H9 (cell line): Measurements from ENCODE around the gene IAH1. TPM values are rescaled to one million over a fixed set of nuclear protein-coding genes. Genes with fewer than 3 reads are reported as not detected.

Experiments used
- DNase-seq: peaks from one replicate; pipeline ENCODE4 v3.0.0-alpha.2; 2017
- H2AFZ ChIP-seq: one replicate; pipeline ENCODE4 v1.6.1; 2013; ENCODE audit warnings: mild to moderate bottlenecking, low read length, control low read depth, moderate library complexity
- H2AK5ac ChIP-seq: 2 replicates; pipeline ENCODE4 v1.6.1; 2013; ENCODE audit warnings: low read length, control low read depth, mixed read lengths; ENCODE audit not compliant: insufficient read length
- H2BK120ac ChIP-seq: one replicate; pipeline ENCODE4 v1.6.1; 2013; ENCODE audit warnings: low read depth, mild to moderate bottlenecking, low read length, control low read depth, inconsistent platforms; ENCODE audit not compliant: poor library complexity, severe bottlenecking
- H2BK12ac ChIP-seq: 2 replicates; pipeline ENCODE4 v1.6.1; 2013; ENCODE audit warnings: low read length, control low read depth, mixed read lengths, low read depth; ENCODE audit not compliant: insufficient read length
- H2BK15ac ChIP-seq: 2 replicates; pipeline ENCODE4 v1.6.1; 2013; ENCODE audit warnings: low read depth, low read length, control low read depth
- H2BK20ac ChIP-seq: one replicate; pipeline ENCODE4 v1.6.1; 2013; ENCODE audit warnings: low read depth, mild to moderate bottlenecking, low read length, control low read depth, inconsistent platforms; ENCODE audit not compliant: poor library complexity, severe bottlenecking
- H2BK5ac ChIP-seq: 2 replicates; pipeline ENCODE4 v1.6.1; 2013; ENCODE audit warnings: low read length, control low read depth, mixed read lengths; ENCODE audit not compliant: insufficient read length
- H3K14ac ChIP-seq: 2 replicates; pipeline ENCODE4 v1.6.1; 2013; ENCODE audit warnings: low read length, control low read depth; ENCODE audit not compliant: insufficient read depth
- H3K18ac ChIP-seq: 2 replicates; pipeline ENCODE4 v1.6.1; 2013; ENCODE audit warnings: low read depth, mild to moderate bottlenecking, mixed read lengths, low read length, control low read depth; ENCODE audit not compliant: insufficient read length
- H3K23ac ChIP-seq: 2 replicates; pipeline ENCODE4 v1.6.1; 2013; ENCODE audit warnings: low read length, control low read depth, mixed read lengths, low read depth; ENCODE audit not compliant: insufficient read length
- H3K23me2 ChIP-seq: 2 replicates; pipeline ENCODE4 v1.6.1; 2013; ENCODE audit warnings: low read depth, mild to moderate bottlenecking, mixed read lengths, low read length, control low read depth; ENCODE audit not compliant: insufficient read length, poor library complexity, severe bottlenecking
- H3K27ac ChIP-seq: 2 replicates; pipeline ENCODE4 v1.5.1; 2013; ENCODE audit warnings: low read length, control low read depth, mixed read lengths, low read depth; ENCODE audit not compliant: insufficient read length
- H3K27me3 ChIP-seq: 2 replicates; pipeline ENCODE4 v1.6.1; 2013; ENCODE audit warnings: low read length, control low read depth, inconsistent platforms; ENCODE audit not compliant: insufficient read depth
- H3K4ac ChIP-seq: 2 replicates; pipeline ENCODE4 v1.6.1; 2013; ENCODE audit warnings: low read depth, mild to moderate bottlenecking, control low read depth, inconsistent platforms, low read length, moderate library complexity
- H3K4me1 ChIP-seq: 2 replicates; pipeline ENCODE4 v1.6.1; 2013; ENCODE audit warnings: low read length, control low read depth, inconsistent platforms; ENCODE audit not compliant: insufficient read depth
- H3K4me2 ChIP-seq: 2 replicates; pipeline ENCODE4 v1.6.1; 2013; ENCODE audit warnings: low read length, control low read depth, mixed read lengths; ENCODE audit not compliant: insufficient read length, insufficient read depth
- H3K56ac ChIP-seq: 2 replicates; pipeline ENCODE4 v1.6.1; 2013; ENCODE audit warnings: low read depth, mild to moderate bottlenecking, mixed read lengths, low read length, control low read depth; ENCODE audit not compliant: insufficient read length
- H3K79me1 ChIP-seq: 2 replicates; pipeline ENCODE4 v1.6.1; 2013; ENCODE audit warnings: low read depth, mild to moderate bottlenecking, moderate library complexity, low read length, control low read depth, inconsistent platforms; ENCODE audit not compliant: insufficient read depth, poor library complexity, severe bottlenecking
- H3K79me2 ChIP-seq: 2 replicates; pipeline ENCODE4 v1.6.1; 2013; ENCODE audit warnings: low read length, control low read depth, inconsistent platforms; ENCODE audit not compliant: insufficient read depth
- H3K9ac ChIP-seq: 2 replicates; pipeline ENCODE4 v1.6.1; 2013; ENCODE audit warnings: low read length, control low read depth, mixed read lengths; ENCODE audit not compliant: insufficient read length; ENCODE audit errors: extremely low read depth
- H3K9me3 ChIP-seq: one replicate; pipeline ENCODE4 v1.6.1; 2013; ENCODE audit warnings: low read depth, low read length, inconsistent platforms; ENCODE audit not compliant: control insufficient read depth
- H3T11ph ChIP-seq: one replicate; pipeline ENCODE4 v1.6.1; 2013; ENCODE audit warnings: mild to moderate bottlenecking, low read length, control low read depth, inconsistent platforms
- H4K20me1 ChIP-seq: one replicate; pipeline ENCODE4 v1.6.1; 2013; ENCODE audit not compliant: control insufficient read depth, insufficient read length, insufficient read depth
- H4K5ac ChIP-seq: 2 replicates; pipeline ENCODE4 v1.6.1; 2013; ENCODE audit warnings: low read depth, mild to moderate bottlenecking, mixed read lengths, low read length, control low read depth; ENCODE audit not compliant: insufficient read length
- H4K8ac ChIP-seq: replicated peaks from 2 replicates; pipeline ENCODE4 v1.6.1; 2013; ENCODE audit warnings: low read length, control low read depth, mixed read lengths, low read depth; ENCODE audit not compliant: insufficient read length
- H4K91ac ChIP-seq: 2 replicates; pipeline ENCODE4 v1.6.1; 2013; ENCODE audit warnings: low read depth, mild to moderate bottlenecking, moderate library complexity, mixed read lengths, low read length, control low read depth; ENCODE audit not compliant: insufficient read length
- H3K27ac Mint-ChIP-seq, 3 experiments: 2 replicates in 2 of 3; 3 replicates in 1 of 3; pipeline ENCODE4 v1.8.0; 2020 to 2021; ENCODE audit warnings: mixed read lengths in 3 of 3, mild to moderate bottlenecking in 1 of 3, moderate library complexity in 1 of 3
- H3K27me3 Mint-ChIP-seq: 2 replicates; pipeline ENCODE4 v1.8.0; 2021; ENCODE audit warnings: low read depth, mild to moderate bottlenecking, moderate library complexity, mixed read lengths
- H3K36me3 Mint-ChIP-seq, 3 experiments: 2 replicates in 2 of 3; 3 replicates in 1 of 3; pipeline ENCODE4 v1.8.0; 2020 to 2021; ENCODE audit warnings: low read depth in 3 of 3, mixed read lengths in 3 of 3; ENCODE audit not compliant: insufficient read depth in 1 of 3
- H3K4me1 Mint-ChIP-seq, 2 experiments: 2 replicates each; pipeline ENCODE4 v1.8.0; 2020; ENCODE audit warnings: mixed read lengths in 2 of 2
- H3K4me3 Mint-ChIP-seq, 2 experiments: 2 replicates in 1 of 2; 3 replicates in 1 of 2; pipeline ENCODE4 v1.8.0; 2020 to 2021; ENCODE audit warnings: mild to moderate bottlenecking in 2 of 2, mixed read lengths in 2 of 2, moderate library complexity in 1 of 2
- H3K9me3 Mint-ChIP-seq, 2 experiments: 2 replicates in 1 of 2; 3 replicates in 1 of 2; pipeline ENCODE4 v1.8.0; 2020; ENCODE audit warnings: mild to moderate bottlenecking in 2 of 2, mixed read lengths in 2 of 2, moderate library complexity in 1 of 2
- CTCF ChIP-seq: fragments of 200-600 bp; sonication (generic); conservative IDR thresholded peaks from 3 replicates; pipeline ENCODE4 v1.8.0; 2021; ENCODE audit warnings: antibody characterized with exemption, mild to moderate bottlenecking
- WGBS: extraction: QIAGEN DNeasy Blood & Tissue Kit; methylation state at CpG from one replicate; pipeline ENCODE4 v1.1.7; 2013; ENCODE audit warnings: missing lambda C conversion rate, low lambda C conversion rate, mixed read lengths; ENCODE audit not compliant: insufficient read length; ENCODE audit errors: extremely low coverage; 5-methylcytosine and 5-hydroxymethylcytosine counted together
- total RNA-seq: library from RNA; stranded (reverse); gene quantifications from 2 replicates; pipeline ENCODE4 v1.2.1, GENCODE V29; 2021

IAH1 gene
- total RNA-seq, 1 experiment from 2014 or later, result 25.6 TPM

GRCh38 chr2:9463698-9464034 is 10.7 kb upstream of the IAH1 start:
- no peak overlapping the region for H2BK15ac ChIP-seq
- no peak overlapping the region for H3T11ph ChIP-seq
- H3K4me1 ChIP-seq, result no peaks in the 10 kb centered on the region
- no peaks in the 10 kb centered on the region for H3K27me3 ChIP-seq
- H3K56ac ChIP-seq, result no peak overlapping the region
- H3K18ac ChIP-seq, result no peak overlapping the region
- no peak overlapping the region for H2BK5ac ChIP-seq
- H4K20me1 ChIP-seq, result no peaks in the 10 kb centered on the region
- H3K27ac ChIP-seq, result no peak overlapping the region
- H3K4me2 ChIP-seq, result no peak overlapping the region
- H4K5ac ChIP-seq, result no peak overlapping the region
- H3K79me2 ChIP-seq, result no peaks in the 10 kb centered on the region
- no peak overlapping the region for H2BK20ac ChIP-seq
- H4K91ac ChIP-seq, result no peak overlapping the region
- WGBS, result no CpG with 5 or more reads among the region's 7 CpGs
- no peak overlapping the region for H3K23ac ChIP-seq
- peaks cover 15 to 56% (median 49%) of the 10 kb centered on the region in 3 experiments; a peak in 6 of 7 replicates for H3K36me3 Mint-ChIP-seq
- H2AK5ac ChIP-seq, result no peak overlapping the region
- H3K27ac Mint-ChIP-seq, result no peak overlapping the region
- no peak overlapping the region for H3K9ac ChIP-seq
- no peak overlapping the region for H2BK120ac ChIP-seq
- no peaks in the 10 kb centered on the region for H3K23me2 ChIP-seq
- no peak overlapping the region for H3K14ac ChIP-seq
- no peaks in the 10 kb centered on the region for H3K9me3 ChIP-seq
- DNase-seq, result no peak
- H3K9me3 Mint-ChIP-seq, result no peaks in the 10 kb centered on the region
- no peaks in the 10 kb centered on the region for H3K27me3 Mint-ChIP-seq
- H3K4me1 Mint-ChIP-seq, result peaks cover 0 to 4% of the 10 kb centered on the region in 2 experiments; a peak in 1 of 4 replicates
- H3K79me1 ChIP-seq, result no peaks in the 10 kb centered on the region
- no peak overlapping the region for H4K8ac ChIP-seq
- H2BK12ac ChIP-seq, result no peak overlapping the region
- no peak overlapping the region for H2AFZ ChIP-seq
- no peak overlapping the region for H3K4ac ChIP-seq
- TF ChIP-seq CTCF, result no peak
- no peak overlapping the region for H3K4me3 Mint-ChIP-seq
